ENCODE measurements around the gene HDAC4. TPM values are rescaled to one million over a fixed set of nuclear protein-coding genes. Genes with fewer than 3 reads are reported as not detected.

HDAC4 gene
- total RNA-seq, 1 donor from 2014 or later: 46.2 TPM

DNA sequence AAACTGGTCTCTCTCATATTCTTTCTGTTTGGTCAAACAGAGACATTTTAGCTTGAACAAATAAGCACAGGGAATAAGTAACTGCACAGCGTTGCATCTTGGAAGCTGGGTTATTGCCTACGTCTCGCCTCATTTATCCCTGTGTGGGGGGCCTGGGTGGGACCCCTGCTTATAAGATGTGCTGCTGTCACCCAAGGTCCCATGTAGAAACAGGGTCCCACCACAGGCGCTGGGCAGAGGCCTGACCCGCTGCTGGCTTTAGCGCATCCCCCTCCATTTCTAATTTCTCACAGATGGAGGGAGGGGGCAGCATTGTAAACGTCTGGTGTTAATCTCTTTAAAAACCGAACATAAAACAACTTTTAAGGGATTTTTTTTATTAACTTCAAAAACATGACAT, 207.8 kb downstream of the HDAC4 start:
- Mint-ChIP-seq H3K4me1 (ENCODE audit: low read depth) (peaks cover 1% of the 10 kb centered on the region), H3K9me3 (ENCODE audit: low read depth) (no peaks in the 10 kb centered on the region), H3K27ac (no peak overlapping the region), H3K4me3 (ENCODE audit: low read depth) (no peak overlapping the region), H3K36me3 (ENCODE audit: insufficient read depth) (peaks cover 15% of the 10 kb centered on the region), H3K27me3 (no peaks in the 10 kb centered on the region)
- TF ChIP-seq, protein P1, sequence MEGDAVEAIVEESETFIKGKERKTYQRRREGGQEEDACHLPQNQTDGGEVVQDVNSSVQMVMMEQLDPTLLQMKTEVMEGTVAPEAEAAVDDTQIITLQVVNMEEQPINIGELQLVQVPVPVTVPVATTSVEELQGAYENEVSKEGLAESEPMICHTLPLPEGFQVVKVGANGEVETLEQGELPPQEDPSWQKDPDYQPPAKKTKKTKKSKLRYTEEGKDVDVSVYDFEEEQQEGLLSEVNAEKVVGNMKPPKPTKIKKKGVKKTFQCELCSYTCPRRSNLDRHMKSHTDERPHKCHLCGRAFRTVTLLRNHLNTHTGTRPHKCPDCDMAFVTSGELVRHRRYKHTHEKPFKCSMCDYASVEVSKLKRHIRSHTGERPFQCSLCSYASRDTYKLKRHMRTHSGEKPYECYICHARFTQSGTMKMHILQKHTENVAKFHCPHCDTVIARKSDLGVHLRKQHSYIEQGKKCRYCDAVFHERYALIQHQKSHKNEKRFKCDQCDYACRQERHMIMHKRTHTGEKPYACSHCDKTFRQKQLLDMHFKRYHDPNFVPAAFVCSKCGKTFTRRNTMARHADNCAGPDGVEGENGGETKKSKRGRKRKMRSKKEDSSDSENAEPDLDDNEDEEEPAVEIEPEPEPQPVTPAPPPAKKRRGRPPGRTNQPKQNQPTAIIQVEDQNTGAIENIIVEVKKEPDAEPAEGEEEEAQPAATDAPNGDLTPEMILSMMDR (IDR thresholded peaks at IDR 0.05; ENCODE audit: unreplicated experiment): no peak
- no peak for DNase-seq (ENCODE audit: low spot score, unreplicated experiment)

- Mint-ChIP-seq H3K9me3 (ENCODE audit: low read depth) (no peaks in the 10 kb centered on the region), H3K27me3 (no peaks in the 10 kb centered on the region), H3K4me1 (ENCODE audit: low read depth) (peaks cover 1% of the 10 kb centered on the region), H3K4me3 (ENCODE audit: low read depth) (no peak overlapping the region), H3K27ac (no peak overlapping the region), H3K36me3 (ENCODE audit: insufficient read depth) (peaks cover 15% of the 10 kb centered on the region)
- TF ChIP-seq, protein P1 (IDR thresholded peaks at IDR 0.05; ENCODE audit: unreplicated experiment): no peak
- no peak for DNase-seq (ENCODE audit: low spot score, unreplicated experiment)
Measured at GRCh38 chr2:239192456-239192855, 208.4 kb downstream of the HDAC4 start.

DNA sequence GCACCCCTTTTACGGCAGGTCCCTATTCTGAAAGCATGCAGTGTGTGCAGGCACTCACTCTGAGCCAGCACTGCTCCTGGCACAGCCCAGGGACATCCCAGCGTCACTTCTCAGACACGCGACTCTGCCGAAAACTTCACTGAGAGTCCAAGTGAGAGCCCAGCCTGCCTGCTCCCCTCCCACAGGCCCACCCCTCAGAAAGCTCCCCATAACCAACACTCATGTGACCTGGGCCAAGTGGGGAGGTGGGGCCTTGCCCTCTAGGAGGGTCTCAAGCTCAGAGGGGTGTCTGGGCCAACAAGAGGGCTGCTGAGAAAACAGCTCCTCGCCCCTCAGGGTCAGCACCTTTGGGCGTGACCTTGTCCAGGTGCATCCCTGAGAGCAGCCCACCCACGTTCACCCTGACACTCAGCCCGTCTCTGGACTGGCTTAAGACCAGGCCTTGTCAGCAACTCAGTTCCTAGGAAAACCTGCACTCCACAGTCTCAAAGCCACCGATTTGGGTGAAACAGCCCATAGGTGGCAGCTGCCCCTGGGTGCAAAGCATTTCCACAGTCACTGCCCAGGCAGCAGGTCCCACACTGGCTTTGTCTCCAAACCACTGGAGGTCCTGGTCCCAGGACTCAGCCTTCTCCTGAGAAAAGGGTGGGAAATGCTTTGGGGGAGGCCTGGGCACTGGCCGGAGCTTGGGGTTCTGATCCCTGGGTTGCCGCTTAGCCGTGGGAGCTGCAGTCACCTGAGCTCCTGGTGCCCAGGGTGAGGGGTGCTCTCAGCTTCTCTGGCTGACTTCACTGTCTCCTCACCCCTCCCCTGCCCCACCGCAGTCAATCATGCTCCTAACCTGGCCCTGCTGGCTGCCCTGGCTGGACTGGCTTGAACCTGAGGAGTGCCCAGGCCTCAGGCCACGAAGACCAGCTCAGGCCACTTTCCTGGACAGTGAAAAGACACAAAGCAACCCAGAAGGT, 209.6 kb downstream of the HDAC4 start:
- Mint-ChIP-seq H3K36me3 (ENCODE audit: insufficient read depth) (peaks cover 18% of the 10 kb centered on the region), H3K27me3 (no peaks in the 10 kb centered on the region), H3K4me1 (ENCODE audit: low read depth) (peaks cover 1% of the 10 kb centered on the region), H3K4me3 (ENCODE audit: low read depth) (no peak overlapping the region), H3K27ac (no peak overlapping the region), H3K9me3 (ENCODE audit: low read depth) (no peaks in the 10 kb centered on the region)
- DNase-seq (ENCODE audit: low spot score, unreplicated experiment): no peak
- TF ChIP-seq, protein P1 (IDR thresholded peaks at IDR 0.05; ENCODE audit: unreplicated experiment): no peak

GRCh38 chr2:239190361-239190760, 210.5 kb downstream of the HDAC4 start:
- H3K4me3 Mint-ChIP-seq (ENCODE audit: low read depth): no peak overlapping the region
- H3K36me3 Mint-ChIP-seq (ENCODE audit: insufficient read depth): peaks cover 18% of the 10 kb centered on the region
- DNase-seq (ENCODE audit: low spot score, unreplicated experiment): no peak
- no peaks in the 10 kb centered on the region for H3K9me3 Mint-ChIP-seq (ENCODE audit: low read depth)
- TF ChIP-seq, protein P1 (IDR thresholded peaks at IDR 0.05; ENCODE audit: unreplicated experiment): no peak
- H3K27me3 Mint-ChIP-seq: no peaks in the 10 kb centered on the region
- H3K4me1 Mint-ChIP-seq (ENCODE audit: low read depth): no peaks in the 10 kb centered on the region
- H3K27ac Mint-ChIP-seq: no peak overlapping the region

DNA sequence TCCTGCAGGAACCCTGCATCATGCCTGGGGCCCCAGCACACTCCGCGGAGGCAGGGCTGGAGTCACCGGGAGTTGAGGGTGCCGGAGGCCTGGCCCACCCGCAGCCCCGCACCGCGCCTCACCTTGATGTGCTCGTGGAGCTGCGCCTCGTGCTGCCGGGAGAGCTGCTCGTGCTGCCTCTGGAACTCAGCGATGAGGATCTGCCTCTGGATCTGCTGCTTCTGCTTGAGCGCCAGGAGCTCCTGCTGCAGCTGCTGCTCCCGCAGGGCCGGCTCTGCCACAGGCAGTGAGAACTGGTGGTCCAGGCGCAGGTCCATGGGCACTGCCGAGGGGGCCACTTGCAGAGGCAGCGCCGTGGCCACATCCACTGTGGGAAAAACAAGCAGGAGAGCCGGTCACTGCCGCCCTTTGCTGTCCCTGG, 211.1 kb downstream of the HDAC4 start:
- TF ChIP-seq, protein P1 (IDR thresholded peaks at IDR 0.05; ENCODE audit: unreplicated experiment): no peak
- Mint-ChIP-seq H3K9me3 (ENCODE audit: low read depth) (no peaks in the 10 kb centered on the region), H3K27me3 (no peaks in the 10 kb centered on the region), H3K4me1 (ENCODE audit: low read depth) (no peaks in the 10 kb centered on the region), H3K36me3 (ENCODE audit: insufficient read depth) (peaks cover 18% of the 10 kb centered on the region), H3K27ac (no peak overlapping the region), H3K4me3 (ENCODE audit: low read depth) (no peak overlapping the region)
- no peak for DNase-seq (ENCODE audit: low spot score, unreplicated experiment)
